ES-I3 (cell line): ENCODE measurements around the gene AARS2.

Experiments
- H3K36me3 ChIP-seq: 2 replicates; pipeline ENCODE4 v1.6.1; 2013; ENCODE audit warnings: mild to moderate bottlenecking, low read length, control low read depth, moderate library complexity; ENCODE audit not compliant: insufficient read depth
- H3K4me1 ChIP-seq: 2 replicates; pipeline ENCODE4 v1.6.1; 2013; ENCODE audit warnings: mild to moderate bottlenecking, control low read depth, low read length; ENCODE audit not compliant: insufficient read depth
- H3K9ac ChIP-seq: 2 replicates; pipeline ENCODE4 v1.6.1; 2013; ENCODE audit warnings: low read depth, mild to moderate bottlenecking, low read length, moderate library complexity
- H3K9me3 ChIP-seq: 2 replicates; pipeline ENCODE4 v1.6.1; 2013; ENCODE audit warnings: mild to moderate bottlenecking, low read length, moderate library complexity; ENCODE audit not compliant: control insufficient read depth, insufficient read depth

AARS2 gene

GRCh38 chr6:44285552-44286284 lies 27.4 kb downstream of the AARS2 start:
- no peaks in the 10 kb centered on the region for H3K4me1 ChIP-seq
- H3K36me3 ChIP-seq: no peaks in the 10 kb centered on the region
- H3K9me3 ChIP-seq: no peaks in the 10 kb centered on the region
- H3K9ac ChIP-seq: no peak overlapping the region

- H3K4me1 ChIP-seq: no peaks in the 10 kb centered on the region
- H3K9ac ChIP-seq: no peak overlapping the region
- no peaks in the 10 kb centered on the region for H3K36me3 ChIP-seq
- no peaks in the 10 kb centered on the region for H3K9me3 ChIP-seq
Measured at GRCh38 chr6:44284867-44285266, 28.3 kb downstream of the AARS2 start.

GRCh38 chr6:44284121-44284520 lies 29.0 kb downstream of the AARS2 start:
- Histone ChIP-seq H3K9me3 (no peaks in the 10 kb centered on the region), H3K9ac (no peak overlapping the region), H3K36me3 (no peaks in the 10 kb centered on the region), H3K4me1 (no peaks in the 10 kb centered on the region)

- Histone ChIP-seq H3K4me1 (no peaks in the 10 kb centered on the region; the same call in 1 of the 2 replicates), H3K9me3 (no peaks in the 10 kb centered on the region), H3K9ac (no peak overlapping the region), H3K36me3 (no peaks in the 10 kb centered on the region)
Measured at GRCh38 chr6:44278774-44279697, 34.1 kb downstream of the AARS2 start.

GRCh38 chr6:44278315-44278714 lies 34.8 kb downstream of the AARS2 start:
- no peaks in the 10 kb centered on the region for H3K9me3 ChIP-seq
- H3K9ac ChIP-seq: no peak overlapping the region
- no peaks in the 10 kb centered on the region for H3K36me3 ChIP-seq
- H3K4me1 ChIP-seq: no peaks in the 10 kb centered on the region; the same call in 1 of the 2 replicates

- Histone ChIP-seq H3K4me1 (no peaks in the 10 kb centered on the region; the same call in 1 of the 2 replicates), H3K9me3 (no peaks in the 10 kb centered on the region), H3K36me3 (no peaks in the 10 kb centered on the region), H3K9ac (no peak overlapping the region)
Measured at GRCh38 chr6:44277763-44278162, 35.4 kb downstream of the AARS2 start.

- no peaks in the 10 kb centered on the region for H3K36me3 ChIP-seq
- no peaks in the 10 kb centered on the region for H3K9me3 ChIP-seq
- no peak overlapping the region; the same call in 1 of the 2 replicates for H3K9ac ChIP-seq
- no peaks in the 10 kb centered on the region; the same call in 1 of the 2 replicates for H3K4me1 ChIP-seq
Measured at GRCh38 chr6:44276667-44277640, 36.2 kb downstream of the AARS2 start.

DNA sequence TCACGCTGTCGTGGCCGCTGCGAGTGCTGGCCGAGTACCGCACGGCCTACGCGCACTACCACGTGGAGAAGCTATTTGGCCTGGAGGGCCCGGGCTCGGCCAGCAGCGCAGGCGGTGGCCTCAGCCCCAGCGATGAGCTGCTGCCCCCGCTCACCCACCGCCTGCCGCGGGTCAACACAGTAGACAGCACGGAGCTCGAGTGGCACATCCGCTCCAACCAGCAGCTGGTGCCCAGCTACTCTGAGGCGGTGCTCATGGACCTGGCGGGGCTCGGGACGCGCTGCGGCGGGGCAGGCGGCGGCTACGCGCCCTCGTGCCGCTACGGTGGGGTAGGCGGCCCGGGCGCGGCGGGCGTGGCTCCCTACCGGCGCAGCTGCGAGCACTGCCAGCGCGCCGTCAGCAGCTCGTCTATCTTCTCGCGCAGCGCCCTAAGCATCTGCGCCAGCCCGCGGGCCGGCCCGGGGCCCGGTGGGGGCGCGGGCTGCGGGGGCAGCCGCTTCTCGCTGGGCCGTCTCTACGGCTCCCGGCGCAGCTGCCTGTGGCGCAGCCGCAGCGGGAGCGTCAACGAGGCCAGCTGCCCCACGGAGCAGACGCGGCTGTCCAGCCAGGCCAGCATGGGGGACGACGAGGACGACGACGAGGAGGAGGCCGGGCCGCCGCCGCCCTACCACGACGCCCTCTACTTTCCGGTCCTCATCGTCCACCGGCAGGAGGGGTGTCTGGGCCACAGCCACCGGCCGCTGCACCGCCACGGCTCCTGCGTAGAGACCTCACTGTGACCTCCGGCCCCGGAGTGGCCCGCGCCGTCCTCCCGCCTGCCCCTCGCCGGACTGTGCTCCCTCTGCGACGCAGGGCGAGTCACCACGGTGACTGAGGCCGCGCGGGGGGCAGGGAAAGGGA lies 37.1 kb downstream of the AARS2 start:
- Histone ChIP-seq H3K36me3 (no peaks in the 10 kb centered on the region), H3K9ac (peak overlapping the region; percentile 31; the same call in 1 of the 2 replicates), H3K9me3 (no peaks in the 10 kb centered on the region), H3K4me1 (peaks cover 9% of the 10 kb centered on the region; the same call in 1 of the 2 replicates)

GRCh38 chr6:44275271-44275748 lies 37.8 kb downstream of the AARS2 start:
- peaks cover 9% of the 10 kb centered on the region; the same call in 1 of the 2 replicates for H3K4me1 ChIP-seq
- no peaks in the 10 kb centered on the region for H3K9me3 ChIP-seq
- H3K36me3 ChIP-seq: no peaks in the 10 kb centered on the region
- H3K9ac ChIP-seq: peak overlapping the region; percentile 31; the same call in 1 of the 2 replicates

DNA sequence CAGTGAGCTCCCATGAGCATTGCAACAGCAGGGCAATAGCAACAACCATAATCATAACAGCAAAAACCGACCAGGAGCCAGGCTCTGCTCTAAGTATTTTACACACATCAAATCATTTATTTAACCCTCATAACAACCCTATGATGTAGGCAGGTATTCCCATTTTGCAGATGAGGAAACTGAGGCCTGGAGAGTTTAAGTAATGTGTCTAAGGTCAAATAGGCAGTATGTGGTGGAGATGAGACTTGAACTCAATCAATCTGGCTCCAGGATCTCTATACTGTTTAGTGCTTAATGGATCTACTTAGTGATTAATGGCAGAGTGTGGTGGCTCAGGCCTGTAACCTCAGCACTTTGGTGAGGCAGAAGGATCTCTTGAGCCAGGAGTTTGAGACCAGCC lies 39.5 kb downstream of the AARS2 start:
- Histone ChIP-seq H3K36me3 (no peaks in the 10 kb centered on the region), H3K4me1 (peaks cover 11% of the 10 kb centered on the region; the same call in 1 of the 2 replicates), H3K9ac (no peak overlapping the region), H3K9me3 (no peaks in the 10 kb centered on the region)

GRCh38 chr6:44272999-44273566 lies 40.1 kb downstream of the AARS2 start:
- no peak overlapping the region for H3K9ac ChIP-seq
- H3K4me1 ChIP-seq: peaks cover 13% of the 10 kb centered on the region; the same call in 1 of the 2 replicates
- H3K9me3 ChIP-seq: no peaks in the 10 kb centered on the region
- H3K36me3 ChIP-seq: no peaks in the 10 kb centered on the region

DNA sequence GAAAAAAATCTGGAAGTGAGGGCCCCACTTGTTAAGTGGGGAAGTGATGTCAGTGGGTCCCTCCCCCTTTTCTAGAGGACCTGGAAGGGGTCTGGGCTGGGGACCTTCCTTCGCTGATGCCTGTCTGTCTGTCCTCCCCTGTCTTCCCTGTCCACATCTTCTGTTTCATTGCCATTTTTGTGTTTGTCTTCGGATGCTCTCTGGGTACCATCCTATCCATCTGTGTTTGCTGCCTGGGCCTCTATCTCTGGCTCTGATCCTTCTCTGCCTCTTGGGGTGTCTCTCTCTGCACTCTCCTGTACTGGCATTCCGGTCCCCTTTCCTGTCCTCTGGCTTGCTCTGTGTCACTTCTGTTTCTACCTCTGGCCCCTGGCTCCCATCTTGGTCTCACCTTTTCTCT lies 40.6 kb downstream of the AARS2 start:
- Histone ChIP-seq H3K36me3 (no peaks in the 10 kb centered on the region), H3K4me1 (peaks cover 13% of the 10 kb centered on the region; the same call in 1 of the 2 replicates), H3K9me3 (no peaks in the 10 kb centered on the region), H3K9ac (no peak overlapping the region)
